MCF 10A (cell line): ENCODE measurements around the gene MND1. TPM values are rescaled to one million over a fixed set of nuclear protein-coding genes. Genes with fewer than 3 reads are reported as not detected.
"Not testable (repeated sequence)": the region's sequence is repeated elsewhere in the genome, so short reads cannot be mapped to it uniquely, and the experiment has no call there.

Source experiments
- BruUV-seq: library from RNA; stranded (reverse); fragments of 400-500 nt; replicated peaks from 2 replicates; lab custom pipeline; 2021; lab: Mats Ljungman, UMichigan
- CTCF ChIA-PET: fragments of 300-600 bp; sonication (Branson Sonifier 250); formaldehyde crosslinking; extraction: SDS; loops from one replicate; lab custom pipeline; 2021; ENCODE audit warnings: antibody characterized with exemption, inconsistent platforms; lab: Yijun Ruan, JAX
- POLR2A ChIA-PET: fragments of 300-600, 350-650 bp; sonication (Branson Sonifier 250); formaldehyde crosslinking; extraction: SDS; loops from one replicate; lab custom pipeline; 2020; ENCODE audit warnings: antibody characterized with exemption, inconsistent platforms; lab: Yijun Ruan, JAX
- DNase-seq: peaks from one replicate; pipeline ENCODE4 v3.0.0-alpha.2; 2018; ENCODE audit not compliant: unreplicated experiment
- H3K27ac Mint-ChIP-seq: one replicate; pipeline ENCODE4 v1.8.0; 2022; ENCODE audit warnings: mild to moderate bottlenecking, low read depth, mixed read lengths; ENCODE audit not compliant: unreplicated experiment
- H3K27me3 Mint-ChIP-seq: one replicate; pipeline ENCODE4 v1.8.0; 2022; ENCODE audit warnings: mixed read lengths; ENCODE audit not compliant: insufficient read depth, unreplicated experiment
- H3K36me3 Mint-ChIP-seq: one replicate; pipeline ENCODE4 v1.8.0; 2022; ENCODE audit warnings: mild to moderate bottlenecking, moderate library complexity, mixed read lengths; ENCODE audit not compliant: insufficient read depth, unreplicated experiment
- H3K4me1 Mint-ChIP-seq: one replicate; pipeline ENCODE4 v1.8.0; 2022; ENCODE audit warnings: mixed read lengths; ENCODE audit not compliant: insufficient read depth, unreplicated experiment
- H3K4me3 Mint-ChIP-seq: one replicate; pipeline ENCODE4 v1.8.0; 2022; ENCODE audit warnings: mild to moderate bottlenecking, moderate library complexity, mixed read lengths; ENCODE audit not compliant: unreplicated experiment
- H3K9me3 Mint-ChIP-seq: one replicate; pipeline ENCODE4 v1.8.0; 2022; ENCODE audit warnings: mixed read lengths; ENCODE audit not compliant: unreplicated experiment
- CTCF ChIP-seq: fragments of 200-600 bp; IDR thresholded peaks from one replicate; pipeline ENCODE4 v1.8.0; 2022; ENCODE audit warnings: antibody characterized with exemption, mild to moderate bottlenecking; ENCODE audit not compliant: unreplicated experiment
- intact Hi-C: fragments of 100-400 bp; cut with micrococcal nuclease; formaldehyde crosslinking; loops from 2 replicates; pipeline ENCODE4 v1.14.1; 2022
- total RNA-seq: library from RNA; stranded (reverse); gene quantifications from 2 replicates; pipeline ENCODE4 v1.2.3, GENCODE V29; 2022

MND1 gene
- total RNA-seq, 1 experiment from 2014 or later = 9.7 TPM

GRCh38 chr4:153451911-153452657 is 107.6 kb downstream of the MND1 start:
- ChIA-PET POLR2A (no interaction called here), CTCF (interaction anchor here (0.6 to 1.2 kb wide), 2 partner anchors 18 to 107 kb away, joined by 3 read pairs; partner anchors contain the start of gene MND1)
- Mint-ChIP-seq H3K27ac (no peak overlapping the region), H3K4me1 (peaks cover 7% of the 10 kb centered on the region), H3K36me3 (no peaks in the 10 kb centered on the region), H3K27me3 (no peaks in the 10 kb centered on the region), H3K9me3 (no peaks in the 10 kb centered on the region), H3K4me3 (no peak overlapping the region)
- TF ChIP-seq CTCF = no peak
- intact Hi-C loops = no loop called here
- no peak for DNase-seq
- BruUV-seq = no TSS peak

GRCh38 chr4:153452658-153453378 is 108.3 kb downstream of the MND1 start:
- no peak overlapping the region for H3K4me3 Mint-ChIP-seq
- intact Hi-C loops = no loop called here
- BruUV-seq = no TSS peak
- no peak for DNase-seq
- CTCF ChIA-PET = interaction anchor here (1.2 kb wide), 1 partner anchor 79 kb away, joined by 3 read pairs; no protein-coding TSS in a partner anchor
- H3K36me3 Mint-ChIP-seq = no peaks in the 10 kb centered on the region
- H3K4me1 Mint-ChIP-seq = peaks cover 7% of the 10 kb centered on the region
- TF ChIP-seq CTCF = no peak
- POLR2A ChIA-PET = interaction anchor here (0.7 to 1.3 kb wide), 2 partner anchors 13 to 230 kb away, joined by 3 to 4 read pairs; no protein-coding TSS in a partner anchor
- no peaks in the 10 kb centered on the region for H3K9me3 Mint-ChIP-seq
- no peaks in the 10 kb centered on the region for H3K27me3 Mint-ChIP-seq
- no peak overlapping the region for H3K27ac Mint-ChIP-seq

- peaks cover 4% of the 10 kb centered on the region for H3K4me1 Mint-ChIP-seq
- no peaks in the 10 kb centered on the region for H3K27me3 Mint-ChIP-seq
- no peak for DNase-seq
- H3K36me3 Mint-ChIP-seq = no peaks in the 10 kb centered on the region
- H3K9me3 Mint-ChIP-seq = no peaks in the 10 kb centered on the region
- no peak overlapping the region for H3K27ac Mint-ChIP-seq
- no TSS peak for BruUV-seq
- ChIA-PET POLR2A (interaction anchor here (0.6 to 1.3 kb wide), 3 partner anchors 12 to 230 kb away, joined by 3 to 4 read pairs (median 3); no protein-coding TSS in a partner anchor), CTCF (interaction anchor here (1.2 kb wide), 1 partner anchor 78 kb away, joined by 3 read pairs; no protein-coding TSS in a partner anchor)
- no peak overlapping the region for H3K4me3 Mint-ChIP-seq
- intact Hi-C loops = no loop called here
- TF ChIP-seq CTCF = no peak
Observed at GRCh38 chr4:153453402-153453801, 108.9 kb downstream of the MND1 start.

- Mint-ChIP-seq H3K27me3 (no peaks in the 10 kb centered on the region), H3K27ac (no peak overlapping the region), H3K9me3 (no peaks in the 10 kb centered on the region), H3K4me1 (no peaks in the 10 kb centered on the region), H3K4me3 (no peak overlapping the region), H3K36me3 (no peaks in the 10 kb centered on the region)
- intact Hi-C loops = no loop called here
- POLR2A ChIA-PET = no interaction called here
- BruUV-seq = no TSS peak
- TF ChIP-seq CTCF = no peak
- DNase-seq = no peak
- CTCF ChIA-PET = interaction anchor here (0.6 kb wide), 2 partner anchors 114 to 456 kb away, joined by 3 to 5 read pairs; no protein-coding TSS in a partner anchor
Observed at GRCh38 chr4:153458969-153459368, 114.5 kb downstream of the MND1 start.

GRCh38 chr4:153461549-153461948 is 117.1 kb downstream of the MND1 start:
- H3K36me3 Mint-ChIP-seq, H3K4me1 Mint-ChIP-seq, H3K9me3 Mint-ChIP-seq, intact Hi-C loops, H3K4me3 Mint-ChIP-seq, POLR2A ChIA-PET, H3K27me3 Mint-ChIP-seq, H3K27ac Mint-ChIP-seq, DNase-seq, BruUV-seq: not testable (repeated sequence)
- CTCF ChIA-PET = interaction anchor here (0.6 kb wide), 1 partner anchor 136 kb away, joined by 3 read pairs; no protein-coding TSS in a partner anchor
